Fibroblast of lung (primary cell): ENCODE results near the gene SEC23A.

Experiments used
- CTCF ChIP-seq, 2 donors: IDR thresholded peaks in 1 of 2; conservative IDR thresholded peaks in 1 of 2; 1 replicate in 1 of 2; 2 replicates in 1 of 2; pipeline ENCODE4 v1.5.1; 2011 to 2012; ENCODE audit warnings: low read length in 2 of 2, control low read depth in 1 of 2, inconsistent platforms in 1 of 2, low read depth in 1 of 2, mild to moderate bottlenecking in 1 of 2
- EZH2 ChIP-seq: IDR thresholded peaks from 2 replicates; pipeline ENCODE4 v1.5.1; 2012; ENCODE audit warnings: low read length, control low read depth, mild to moderate bottlenecking; ENCODE audit errors: missing control alignments

- TF ChIP-seq CTCF (conservative IDR thresholded peaks at IDR 0.05 in 1 of 2, IDR thresholded peaks at IDR 0.05 in 1 of 2; ENCODE audit: low read depth in 1 of 2, low read length in 2 of 2) (no peak), EZH2 (no peak)
Observed at GRCh38 chr14:39023939-39024871, 78.8 kb downstream of the SEC23A start.
